ENCODE measurements around the gene IFTAP.

Gene IFTAP

DNA sequence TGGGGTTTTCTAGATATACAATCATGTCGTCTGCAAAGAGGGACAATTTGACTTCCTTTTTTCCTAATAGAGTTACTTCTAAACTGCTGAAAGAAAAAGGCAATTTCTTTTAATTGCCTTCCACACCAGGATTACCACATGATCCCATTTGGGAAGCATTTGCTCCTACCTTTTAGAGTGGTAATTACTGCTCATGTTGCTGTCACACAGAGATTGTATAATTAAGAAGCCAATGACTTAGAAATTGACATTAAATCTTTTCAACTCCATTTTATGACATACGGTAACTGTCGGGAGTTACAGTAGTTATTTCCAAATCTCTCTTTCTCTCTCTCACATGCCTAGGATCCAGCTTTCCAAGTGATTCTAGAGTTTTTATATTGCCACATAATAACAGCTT lies 21.5 kb downstream of the IFTAP start:
- Mint-ChIP-seq H3K27ac (no peak overlapping the region), H3K9me3 (no peaks in the 10 kb centered on the region), H3K36me3 (ENCODE audit: low read depth) (no peaks in the 10 kb centered on the region), H3K4me1 (ENCODE audit: low read depth) (no peaks in the 10 kb centered on the region), H3K4me3 (no peak overlapping the region), H3K27me3 (ENCODE audit: low read depth) (peaks cover 7% of the 10 kb centered on the region)

- no peak overlapping the region for H3K27ac Mint-ChIP-seq
- H3K9me3 Mint-ChIP-seq: no peaks in the 10 kb centered on the region
- H3K4me1 Mint-ChIP-seq (ENCODE audit: low read depth): no peaks in the 10 kb centered on the region
- H3K27me3 Mint-ChIP-seq (ENCODE audit: low read depth): peaks cover 12% of the 10 kb centered on the region
- H3K36me3 Mint-ChIP-seq (ENCODE audit: low read depth): no peaks in the 10 kb centered on the region
- H3K4me3 Mint-ChIP-seq: no peak overlapping the region
These were observed 23.5 kb downstream of the IFTAP start for GRCh38 chr11:36617543-36618362.

DNA sequence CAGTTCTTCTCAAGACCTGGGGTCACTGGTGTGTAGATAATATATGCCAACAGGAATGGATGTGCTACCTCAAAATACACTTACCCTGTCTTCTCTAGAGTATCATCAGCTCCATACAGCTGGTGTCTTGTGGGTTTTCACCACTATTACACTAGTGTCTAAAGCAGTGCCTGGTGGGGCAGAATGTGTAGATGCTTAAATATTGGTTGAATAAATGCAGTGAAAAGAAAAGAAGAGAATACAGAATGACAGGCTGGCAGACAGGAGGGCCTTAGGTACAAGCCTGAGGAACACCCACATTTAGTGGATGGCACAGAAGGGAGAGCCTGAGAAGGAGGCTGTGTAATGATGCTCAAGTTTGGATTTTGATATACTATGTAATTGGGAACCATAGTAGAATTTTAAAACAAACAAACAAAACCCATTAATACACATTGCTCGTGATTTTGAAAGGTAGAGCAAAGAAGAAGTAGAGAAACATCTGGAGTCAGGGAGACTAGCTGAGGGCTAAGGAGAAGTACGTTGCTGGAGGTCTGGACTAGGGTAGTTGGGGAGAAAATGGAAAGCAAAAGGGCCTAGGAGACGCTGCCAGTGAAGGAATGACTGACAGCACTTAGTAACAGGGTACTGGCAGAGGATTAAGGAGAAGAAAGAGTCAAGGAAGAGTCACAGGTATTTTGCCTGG lies 24.2 kb downstream of the IFTAP start:
- H3K9me3 Mint-ChIP-seq: no peaks in the 10 kb centered on the region
- peaks cover 14% of the 10 kb centered on the region for H3K27me3 Mint-ChIP-seq (ENCODE audit: low read depth)
- no peak overlapping the region for H3K4me3 Mint-ChIP-seq
- H3K4me1 Mint-ChIP-seq (ENCODE audit: low read depth): no peaks in the 10 kb centered on the region
- H3K27ac Mint-ChIP-seq: no peak overlapping the region
- H3K36me3 Mint-ChIP-seq (ENCODE audit: low read depth): no peaks in the 10 kb centered on the region

DNA sequence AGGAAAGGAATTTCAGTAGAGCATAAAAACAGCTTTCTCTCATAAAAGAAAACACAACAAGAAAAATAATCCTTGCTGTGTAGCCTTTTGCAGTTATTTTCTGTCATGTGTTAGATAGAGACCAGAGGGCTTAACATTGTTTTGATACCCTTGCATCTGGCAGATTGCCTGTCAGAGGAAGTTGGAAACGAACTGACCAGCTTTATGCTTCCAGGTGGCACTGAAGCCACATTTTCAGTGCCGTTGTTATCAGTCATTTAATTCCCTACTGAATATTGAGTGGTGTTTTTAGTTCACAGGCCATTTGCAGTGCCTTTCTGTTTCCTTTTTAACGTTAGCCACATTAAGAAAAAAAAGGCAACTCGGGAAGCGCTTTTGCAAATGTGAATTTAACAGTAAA lies 25.2 kb downstream of the IFTAP start:
- H3K4me3 Mint-ChIP-seq: no peak overlapping the region

DNA sequence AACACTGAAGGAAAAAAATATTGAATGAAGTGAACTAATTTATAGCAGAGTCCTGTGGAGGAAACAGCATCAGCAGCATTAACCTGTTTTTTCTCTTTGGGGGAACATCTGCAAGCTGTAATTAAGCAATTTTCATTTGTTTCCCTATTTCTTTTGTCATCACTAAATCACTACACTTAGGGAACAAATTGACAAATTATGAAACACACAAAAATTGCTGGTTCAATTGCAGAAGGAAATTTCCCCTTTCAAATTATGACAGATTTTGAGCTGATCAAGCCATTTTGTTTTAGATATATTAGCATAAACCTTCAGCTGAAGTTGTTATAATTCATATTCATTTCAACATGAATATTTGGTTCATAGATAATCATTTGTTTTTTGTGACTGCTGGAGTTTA lies 25.9 kb downstream of the IFTAP start:
- Mint-ChIP-seq H3K27me3 (ENCODE audit: low read depth) (peaks cover 14% of the 10 kb centered on the region), H3K9me3 (no peaks in the 10 kb centered on the region), H3K4me3 (no peak overlapping the region), H3K4me1 (ENCODE audit: low read depth) (no peaks in the 10 kb centered on the region), H3K36me3 (ENCODE audit: low read depth) (no peaks in the 10 kb centered on the region), H3K27ac (no peak overlapping the region)

More for the DNA sequence above, 25.2 kb downstream of the IFTAP start:
- peaks cover 14% of the 10 kb centered on the region for H3K27me3 Mint-ChIP-seq (ENCODE audit: low read depth)
- no peaks in the 10 kb centered on the region for H3K4me1 Mint-ChIP-seq (ENCODE audit: low read depth)
- no peak overlapping the region for H3K27ac Mint-ChIP-seq
- no peaks in the 10 kb centered on the region for H3K36me3 Mint-ChIP-seq (ENCODE audit: low read depth)
- no peaks in the 10 kb centered on the region for H3K9me3 Mint-ChIP-seq

- Mint-ChIP-seq H3K36me3 (ENCODE audit: low read depth) (no peaks in the 10 kb centered on the region), H3K27me3 (ENCODE audit: low read depth) (peaks cover 14% of the 10 kb centered on the region), H3K27ac (no peak overlapping the region), H3K4me3 (no peak overlapping the region), H3K4me1 (ENCODE audit: low read depth) (no peaks in the 10 kb centered on the region), H3K9me3 (no peaks in the 10 kb centered on the region)
These were observed 28.3 kb downstream of the IFTAP start for GRCh38 chr11:36622431-36623136.

- Mint-ChIP-seq H3K27ac (no peak overlapping the region), H3K4me3 (no peak overlapping the region), H3K27me3 (ENCODE audit: low read depth) (peaks cover 12% of the 10 kb centered on the region), H3K36me3 (ENCODE audit: low read depth) (no peaks in the 10 kb centered on the region), H3K9me3 (no peaks in the 10 kb centered on the region), H3K4me1 (ENCODE audit: low read depth) (no peaks in the 10 kb centered on the region)
These were observed 29.2 kb downstream of the IFTAP start for GRCh38 chr11:36623494-36623893.

GRCh38 chr11:36627006-36627405 lies 32.7 kb downstream of the IFTAP start:
- Mint-ChIP-seq H3K27me3 (ENCODE audit: low read depth) (peaks cover 3% of the 10 kb centered on the region), H3K9me3 (no peaks in the 10 kb centered on the region), H3K27ac (no peak overlapping the region), H3K4me3 (no peak overlapping the region), H3K4me1 (ENCODE audit: low read depth) (peaks cover 4% of the 10 kb centered on the region), H3K36me3 (ENCODE audit: low read depth) (no peaks in the 10 kb centered on the region)

- Mint-ChIP-seq H3K27ac (no peak overlapping the region), H3K9me3 (no peaks in the 10 kb centered on the region), H3K27me3 (ENCODE audit: low read depth) (peaks cover 3% of the 10 kb centered on the region), H3K4me1 (ENCODE audit: low read depth) (peaks cover 4% of the 10 kb centered on the region), H3K4me3 (no peak overlapping the region), H3K36me3 (ENCODE audit: low read depth) (no peaks in the 10 kb centered on the region)
These were observed 33.2 kb downstream of the IFTAP start for GRCh38 chr11:36627471-36627870.

DNA sequence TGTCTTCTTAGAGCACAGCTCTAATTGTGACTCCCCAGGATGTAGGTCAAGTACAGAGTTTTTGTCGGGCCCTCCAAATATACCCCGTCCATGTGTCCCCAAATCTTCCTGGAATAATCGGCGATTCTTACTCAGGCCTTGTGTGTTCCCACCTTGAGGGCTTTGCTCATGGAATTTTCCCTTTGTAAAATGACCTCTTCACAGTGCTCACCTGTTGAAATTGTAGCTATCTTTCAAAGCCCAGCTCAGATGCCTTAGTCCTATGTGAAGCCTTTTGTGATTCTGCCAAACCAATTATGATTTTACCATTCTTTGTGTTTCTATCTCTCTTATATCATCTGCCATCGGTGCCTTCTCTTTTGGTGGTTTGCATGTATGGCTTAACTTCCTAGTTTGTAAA lies 33.8 kb downstream of the IFTAP start:
- no peaks in the 10 kb centered on the region for H3K36me3 Mint-ChIP-seq (ENCODE audit: low read depth)
- H3K4me1 Mint-ChIP-seq (ENCODE audit: low read depth): peaks cover 4% of the 10 kb centered on the region
- H3K4me3 Mint-ChIP-seq: no peak overlapping the region
- H3K27ac Mint-ChIP-seq: no peak overlapping the region
- no peaks in the 10 kb centered on the region for H3K9me3 Mint-ChIP-seq
- no peaks in the 10 kb centered on the region for H3K27me3 Mint-ChIP-seq (ENCODE audit: low read depth)

DNA sequence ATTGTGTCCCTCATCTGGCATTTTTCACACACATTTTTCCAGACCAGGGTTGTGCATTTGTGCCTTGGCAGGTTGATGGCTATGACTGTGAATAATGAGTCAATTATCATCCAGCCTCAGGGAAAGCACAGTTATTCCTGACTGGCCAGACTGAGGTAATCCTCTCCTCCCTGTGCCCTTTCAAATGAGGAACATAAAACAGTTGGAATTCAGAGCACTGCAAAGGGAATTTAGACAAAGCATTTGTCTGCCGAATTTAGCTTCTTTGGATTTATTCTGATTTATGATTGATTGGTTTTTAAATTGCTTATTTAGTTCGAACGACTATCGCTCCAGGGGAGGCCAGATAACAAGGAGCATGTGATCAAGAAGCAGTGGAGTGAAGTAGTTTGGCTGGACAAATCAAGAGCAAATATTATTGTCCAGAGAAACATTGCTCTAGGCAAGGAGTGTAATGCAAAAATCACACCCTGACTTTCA lies 34.5 kb downstream of the IFTAP start:
- H3K9me3 Mint-ChIP-seq: no peaks in the 10 kb centered on the region
- H3K27ac Mint-ChIP-seq: no peak overlapping the region
- H3K36me3 Mint-ChIP-seq (ENCODE audit: low read depth): no peaks in the 10 kb centered on the region
- H3K27me3 Mint-ChIP-seq (ENCODE audit: low read depth): no peaks in the 10 kb centered on the region
- H3K4me3 Mint-ChIP-seq: no peak overlapping the region
- H3K4me1 Mint-ChIP-seq (ENCODE audit: low read depth): peaks cover 4% of the 10 kb centered on the region

- Mint-ChIP-seq H3K27ac (no peak overlapping the region), H3K9me3 (no peaks in the 10 kb centered on the region), H3K4me3 (no peak overlapping the region)
These were observed 37.5 kb downstream of the IFTAP start for GRCh38 chr11:36631774-36632173.

DNA sequence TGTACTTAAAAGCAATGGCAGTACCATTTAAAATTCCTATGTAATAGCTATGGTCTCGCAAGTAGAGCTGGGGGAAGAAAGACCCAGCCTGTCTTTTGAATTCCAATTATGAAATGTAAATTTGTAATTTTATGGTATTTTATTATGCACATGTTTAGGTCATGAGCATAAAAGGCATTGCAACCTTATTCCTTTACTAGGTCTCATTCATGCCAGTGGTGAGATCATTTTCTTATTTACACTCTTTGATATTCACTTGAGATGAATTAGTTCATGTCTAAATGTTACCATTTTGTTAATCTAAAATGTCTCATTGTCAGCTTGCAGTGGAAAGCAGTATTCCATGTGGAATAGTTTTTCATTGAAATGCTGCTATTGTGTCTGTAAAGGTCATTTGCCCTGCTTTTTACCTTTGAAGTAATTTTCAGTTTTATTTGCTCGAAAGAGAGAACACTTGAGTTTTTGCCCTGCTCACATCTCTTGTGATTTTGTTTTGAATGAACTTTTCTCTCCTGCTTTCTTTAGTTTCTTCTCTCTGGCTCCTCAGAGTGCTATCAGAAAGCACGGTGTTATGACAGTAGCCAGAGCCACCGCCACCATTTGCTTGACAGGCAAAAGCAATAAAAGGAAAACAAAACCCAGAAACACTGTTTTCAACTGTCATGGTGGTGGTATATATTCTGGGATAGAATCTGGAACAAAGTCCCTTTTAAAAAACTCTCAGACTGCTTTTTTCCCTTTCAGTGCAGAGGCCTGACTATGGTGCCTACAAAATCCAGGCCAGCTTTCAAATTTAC lies 41.0 kb downstream of the IFTAP start:
- H3K27me3 Mint-ChIP-seq (ENCODE audit: low read depth): no peaks in the 10 kb centered on the region
- no peaks in the 10 kb centered on the region for H3K36me3 Mint-ChIP-seq (ENCODE audit: low read depth)
- H3K4me3 Mint-ChIP-seq: no peak overlapping the region
- no peaks in the 10 kb centered on the region for H3K9me3 Mint-ChIP-seq
- peaks cover 4% of the 10 kb centered on the region for H3K4me1 Mint-ChIP-seq (ENCODE audit: low read depth)
- H3K27ac Mint-ChIP-seq: no peak overlapping the region

More at GRCh38 chr11:36631774-36632173, 37.5 kb downstream of the IFTAP start:
- H3K4me1 Mint-ChIP-seq (ENCODE audit: low read depth): peaks cover 4% of the 10 kb centered on the region
- no peaks in the 10 kb centered on the region for H3K36me3 Mint-ChIP-seq (ENCODE audit: low read depth)
- H3K27me3 Mint-ChIP-seq (ENCODE audit: low read depth): no peaks in the 10 kb centered on the region

DNA sequence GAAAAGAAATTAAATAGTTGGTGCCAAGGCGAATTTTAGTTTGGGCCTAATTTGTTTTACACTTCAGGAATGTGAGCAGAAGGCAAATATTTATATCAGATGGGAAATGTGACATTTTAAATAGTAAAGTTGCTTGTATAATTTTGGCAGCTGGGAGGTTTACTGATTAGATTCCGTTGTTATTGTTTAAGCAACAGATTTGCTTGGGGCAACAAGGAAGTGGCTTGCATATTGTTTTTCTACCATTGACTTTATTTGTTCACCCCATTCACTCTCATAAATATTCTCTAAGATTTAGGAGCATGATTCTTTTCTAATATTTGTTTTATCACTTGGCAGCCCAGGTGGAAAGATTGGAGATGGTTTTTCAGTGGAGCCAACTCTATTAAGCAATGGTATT lies 44.3 kb downstream of the IFTAP start:
- H3K9me3 Mint-ChIP-seq: no peaks in the 10 kb centered on the region
- no peak overlapping the region for H3K27ac Mint-ChIP-seq
- no peak overlapping the region for H3K4me3 Mint-ChIP-seq
- H3K36me3 Mint-ChIP-seq (ENCODE audit: low read depth): no peaks in the 10 kb centered on the region
- H3K27me3 Mint-ChIP-seq (ENCODE audit: low read depth): no peaks in the 10 kb centered on the region
- H3K4me1 Mint-ChIP-seq (ENCODE audit: low read depth): no peaks in the 10 kb centered on the region
